GM21786 (cell line): ENCODE data around the gene SLC12A8.
A peak's percentile ranks its signal among the peaks of the same experiment; 100 is the strongest.

Source experiments
- ATAC-seq: cut with Tn5 transposase; IDR thresholded peaks from one replicate; pipeline ENCODE4 v1.9.1; 2021; ENCODE audit not compliant: unreplicated experiment

SLC12A8 gene

DNA sequence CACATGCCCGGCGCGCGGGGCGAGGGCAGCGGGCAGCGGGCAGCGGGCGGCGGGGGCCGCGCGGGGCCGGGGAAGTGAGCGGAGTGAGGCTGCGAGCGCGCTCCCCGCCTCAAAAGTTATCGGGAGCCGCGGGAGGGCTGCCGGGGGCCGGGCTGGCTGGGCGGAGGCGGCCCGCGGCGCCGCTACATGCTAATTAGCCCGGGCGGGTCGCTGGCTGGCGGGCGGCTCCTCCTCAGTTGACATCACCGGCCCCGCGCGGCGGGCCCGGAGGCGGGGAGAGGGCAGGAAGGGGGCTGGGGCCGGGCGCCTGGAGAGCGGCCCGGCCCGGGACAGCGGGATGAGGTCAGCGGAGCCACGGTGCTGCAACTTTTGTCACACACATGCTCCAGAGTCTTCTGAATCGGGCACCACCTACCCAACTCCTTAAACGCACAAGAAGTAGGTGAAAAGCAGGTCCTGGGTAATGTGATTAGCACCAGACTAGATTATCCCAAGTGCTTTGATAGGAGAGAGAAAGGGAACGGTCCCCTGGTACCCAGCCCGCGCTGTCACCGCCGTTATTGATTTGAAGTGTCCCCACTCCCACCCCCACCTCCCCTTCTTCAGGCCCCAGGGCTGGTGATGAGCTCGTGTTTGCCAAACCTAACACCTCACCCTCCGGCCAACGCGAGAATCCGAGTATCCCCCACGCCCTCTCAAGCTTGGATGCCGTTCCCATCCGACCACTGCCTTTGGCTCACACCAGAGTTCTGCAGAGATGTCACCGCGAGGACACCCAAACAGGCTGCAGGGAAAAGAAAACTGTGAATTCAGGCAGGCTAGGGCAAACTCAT lies 156.4 kb downstream of the SLC12A8 start, which contains the start of gene HEG1:
Gene HEG1, minus strand, starts transcription at position 85 of the 833 bp plus-strand sequence. CDS start 107 bp downstream, outside the sequence.
- peak; percentile 55 for ATAC-seq

DNA sequence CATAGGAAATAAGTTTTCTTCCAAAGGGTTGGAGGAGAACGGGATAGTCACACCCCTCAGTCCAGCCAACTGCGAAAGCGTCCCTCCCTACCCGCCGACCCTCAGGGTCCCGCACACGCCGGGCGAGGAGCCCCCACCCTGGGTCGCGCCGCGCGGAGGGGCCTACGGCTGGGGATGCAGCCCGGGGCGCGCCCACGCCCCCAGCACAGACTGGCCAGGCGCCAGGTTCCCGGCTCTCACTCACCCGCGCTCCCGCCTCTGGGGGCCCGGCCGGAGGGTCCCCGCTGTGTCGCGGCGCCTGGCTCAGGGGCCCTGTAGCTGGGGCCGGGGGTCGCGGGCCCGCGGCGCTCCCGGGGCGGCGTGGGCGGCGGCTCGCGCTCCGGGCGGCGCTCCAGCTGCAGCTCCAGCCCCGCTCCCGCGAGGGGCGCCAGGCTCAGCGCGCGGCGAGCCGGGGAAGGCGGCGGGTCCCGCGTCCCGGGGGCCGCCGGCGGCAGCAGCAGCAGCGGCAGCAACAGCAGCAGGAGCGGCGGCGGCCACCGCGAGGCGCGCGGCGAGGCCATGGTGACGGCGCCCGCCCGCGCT lies 157.1 kb downstream of the SLC12A8 start:
- no peak for ATAC-seq

- peak; percentile 44 for ATAC-seq
Observed at GRCh38 chr3:125054449-125055329, 157.9 kb downstream of the SLC12A8 start.

DNA sequence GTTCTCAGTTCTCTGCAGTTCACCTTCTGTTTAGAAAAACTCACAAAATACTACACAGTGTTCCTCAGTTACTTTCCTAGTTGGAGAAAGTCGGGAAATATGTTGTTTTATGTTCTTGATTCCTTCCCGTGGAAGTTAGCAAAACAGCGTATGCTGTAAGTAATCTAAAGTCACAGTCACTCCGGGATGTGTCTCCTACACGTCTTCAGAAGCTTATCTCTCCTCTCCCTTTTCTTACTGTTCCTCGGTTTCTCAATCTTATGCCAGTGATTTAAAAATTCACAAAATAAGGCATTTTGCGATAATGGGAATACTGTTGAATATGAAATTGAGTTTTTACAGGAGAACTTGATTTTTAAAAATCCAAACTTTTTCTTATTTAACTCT lies 158.5 kb downstream of the SLC12A8 start:
- no peak for ATAC-seq

GRCh38 chr3:125053304-125053699 lies 159.2 kb downstream of the SLC12A8 start:
- ATAC-seq: no peak

GRCh38 chr3:125052624-125053303 lies 159.8 kb downstream of the SLC12A8 start:
- ATAC-seq: no peak

DNA sequence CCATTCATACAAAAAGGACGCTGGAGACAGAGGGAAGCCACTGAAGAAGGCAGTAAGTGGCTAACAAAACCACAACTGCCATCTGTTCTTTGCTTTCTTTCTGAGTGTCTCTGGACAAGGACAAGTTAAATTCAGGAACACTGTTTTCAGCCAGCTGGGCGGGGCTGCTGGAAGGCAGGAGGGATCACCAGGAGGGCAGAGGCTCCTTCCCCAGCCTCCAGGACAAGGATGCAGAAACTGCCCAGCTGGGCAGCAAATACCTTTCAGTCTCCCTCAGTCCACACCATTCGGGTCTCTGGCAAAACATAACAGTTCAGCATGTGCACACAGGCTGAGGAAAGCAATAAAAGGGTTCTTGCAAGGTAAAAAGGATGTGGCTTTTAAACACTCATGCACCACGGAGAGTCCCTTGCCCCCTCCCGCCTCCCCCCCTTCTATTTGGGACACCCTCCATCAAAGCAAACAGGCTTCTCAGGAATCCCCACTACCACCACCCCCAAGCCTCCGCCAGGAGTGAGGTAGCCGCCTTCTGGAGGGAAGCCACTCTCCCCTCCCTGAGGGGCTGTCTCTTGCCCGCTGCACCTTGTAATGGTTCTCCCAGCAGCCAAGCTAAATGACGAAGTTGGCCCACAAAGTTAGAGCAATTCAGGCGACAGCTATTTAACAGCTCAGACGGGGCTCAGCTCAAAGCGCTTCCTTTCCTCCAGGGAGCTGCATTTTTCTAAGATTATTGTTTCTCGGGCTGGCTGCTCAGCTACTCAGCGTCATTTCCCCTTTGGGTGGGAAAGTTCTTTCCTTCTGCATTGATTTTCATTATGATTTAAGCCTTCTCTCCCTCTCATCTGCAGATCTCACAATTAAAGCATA lies 160.6 kb downstream of the SLC12A8 start:
- ATAC-seq: no peak

DNA sequence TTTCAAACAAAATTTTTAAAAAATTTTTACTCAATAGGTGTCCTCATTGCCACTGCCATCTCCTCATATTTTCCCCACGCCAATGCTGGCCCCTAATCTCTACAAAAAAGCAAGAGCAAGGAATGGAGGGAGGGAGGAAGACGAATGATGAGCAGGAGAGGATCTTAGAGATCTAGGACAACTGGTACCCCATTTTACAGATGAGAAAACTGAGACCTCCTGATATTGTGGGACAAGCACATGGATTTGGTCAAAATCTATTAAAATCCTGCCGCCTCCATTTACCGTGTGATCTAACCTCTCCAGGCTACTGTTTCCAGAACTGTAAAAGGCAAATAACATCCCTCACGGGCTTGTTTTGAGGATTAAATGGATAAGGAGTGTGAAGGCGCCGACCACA lies 161.3 kb downstream of the SLC12A8 start:
- no peak for ATAC-seq

- no peak for ATAC-seq
Observed at GRCh38 chr3:125050488-125051090, 162.0 kb downstream of the SLC12A8 start.

DNA sequence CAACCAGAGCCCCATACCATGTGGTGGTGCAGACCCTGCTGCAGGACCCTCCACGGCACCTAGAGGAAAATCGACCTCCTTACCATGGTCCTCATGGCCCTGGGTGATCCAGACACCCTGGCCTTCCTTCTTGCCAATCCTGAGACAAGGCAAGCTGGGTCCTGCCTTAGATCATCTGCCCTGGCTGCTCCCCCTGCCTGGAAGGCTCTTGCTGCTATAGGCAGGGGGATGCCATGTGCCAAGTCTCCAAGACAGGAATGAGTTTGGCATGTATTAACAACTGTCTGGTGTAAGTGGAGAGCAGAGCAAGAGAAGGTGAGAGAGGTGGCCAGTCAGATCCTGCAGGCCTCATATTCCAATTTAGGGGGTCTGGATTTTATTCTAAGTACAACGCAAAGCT lies 164.3 kb downstream of the SLC12A8 start:
- ATAC-seq: no peak

DNA sequence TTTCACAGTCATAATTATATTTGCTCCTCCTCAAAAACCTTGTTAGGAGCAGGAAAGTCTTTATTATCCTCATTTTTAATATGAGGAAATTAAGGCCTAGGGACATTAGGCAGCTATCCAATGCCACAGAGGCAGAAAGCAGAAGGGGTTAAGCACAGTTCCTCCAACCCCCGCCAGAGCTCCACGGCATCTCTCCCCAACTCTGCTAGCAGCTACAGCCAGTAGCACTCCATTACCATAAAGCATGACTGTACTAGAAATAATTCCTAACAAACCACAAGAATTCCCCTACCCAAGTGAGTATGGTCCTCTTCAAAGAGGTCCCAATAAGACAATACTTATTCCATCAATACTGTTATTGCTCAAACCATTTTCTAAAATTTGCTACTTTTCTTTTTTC lies 166.6 kb downstream of the SLC12A8 start:
- ATAC-seq: no peak

- no peak for ATAC-seq
Observed at GRCh38 chr3:125045194-125045593, 167.4 kb downstream of the SLC12A8 start.

DNA sequence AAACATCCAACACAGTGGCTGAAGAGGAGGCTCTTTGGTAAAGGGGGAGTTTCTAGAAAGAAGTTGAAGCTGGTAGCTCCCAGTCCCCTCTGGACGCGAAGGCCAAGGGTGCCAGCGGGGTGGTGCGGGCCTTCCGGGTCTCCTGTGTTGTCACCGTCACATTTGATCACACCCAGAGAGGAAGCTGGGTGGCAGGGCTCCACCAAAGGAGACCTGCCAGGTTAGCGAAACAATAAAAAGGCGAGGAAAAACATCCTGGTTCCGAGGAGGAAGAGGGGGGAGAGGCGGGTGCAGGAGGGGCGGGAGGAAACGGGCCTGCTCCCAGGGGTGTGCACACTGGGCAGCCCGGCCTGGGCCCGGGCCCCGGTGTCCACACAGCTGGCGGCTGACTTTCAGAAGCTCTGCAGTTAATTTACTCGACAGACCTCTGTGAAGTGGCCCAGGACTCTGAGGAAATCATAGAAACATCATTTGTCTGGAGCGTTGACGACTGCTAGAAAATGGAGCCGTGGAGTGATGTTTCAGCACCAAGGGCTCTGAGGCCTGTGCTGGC lies 168.9 kb downstream of the SLC12A8 start:
- ATAC-seq: no peak

DNA sequence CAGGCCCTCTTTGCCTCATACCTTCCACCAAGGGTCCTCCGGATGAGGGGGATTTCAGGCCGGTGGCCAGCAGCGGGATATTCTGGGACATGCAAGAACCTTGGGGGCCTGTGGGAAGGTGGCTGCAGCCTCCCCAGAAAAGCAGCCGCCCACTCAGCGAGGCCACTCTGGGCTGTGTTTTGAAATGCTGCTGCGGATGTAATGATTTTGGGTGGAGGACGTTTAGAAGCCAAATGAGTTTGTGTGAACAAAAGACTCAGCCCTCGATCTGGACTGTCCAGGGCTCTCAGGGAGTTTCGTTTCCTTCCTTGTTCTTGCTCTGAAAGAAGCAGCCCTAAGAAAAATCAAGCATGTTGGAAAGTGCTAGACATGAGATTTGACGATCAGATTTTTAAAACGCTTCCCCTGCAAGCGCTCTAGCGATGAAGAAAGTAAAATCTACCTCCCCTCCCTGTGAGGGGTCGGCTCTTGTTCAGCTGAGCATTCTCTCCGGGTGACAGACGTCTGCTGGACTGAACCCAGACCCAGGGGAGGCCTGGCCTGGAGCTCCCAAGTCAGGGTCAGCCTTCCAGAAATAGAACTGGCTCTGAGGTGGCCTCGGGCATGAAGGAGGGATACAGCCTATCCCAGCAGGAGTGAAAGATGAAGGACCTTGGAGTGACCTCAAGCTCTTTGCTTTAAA lies 169.7 kb downstream of the SLC12A8 start:
- no peak for ATAC-seq

GRCh38 chr3:125039131-125040100 lies 173.1 kb downstream of the SLC12A8 start:
- ATAC-seq: no peak

DNA sequence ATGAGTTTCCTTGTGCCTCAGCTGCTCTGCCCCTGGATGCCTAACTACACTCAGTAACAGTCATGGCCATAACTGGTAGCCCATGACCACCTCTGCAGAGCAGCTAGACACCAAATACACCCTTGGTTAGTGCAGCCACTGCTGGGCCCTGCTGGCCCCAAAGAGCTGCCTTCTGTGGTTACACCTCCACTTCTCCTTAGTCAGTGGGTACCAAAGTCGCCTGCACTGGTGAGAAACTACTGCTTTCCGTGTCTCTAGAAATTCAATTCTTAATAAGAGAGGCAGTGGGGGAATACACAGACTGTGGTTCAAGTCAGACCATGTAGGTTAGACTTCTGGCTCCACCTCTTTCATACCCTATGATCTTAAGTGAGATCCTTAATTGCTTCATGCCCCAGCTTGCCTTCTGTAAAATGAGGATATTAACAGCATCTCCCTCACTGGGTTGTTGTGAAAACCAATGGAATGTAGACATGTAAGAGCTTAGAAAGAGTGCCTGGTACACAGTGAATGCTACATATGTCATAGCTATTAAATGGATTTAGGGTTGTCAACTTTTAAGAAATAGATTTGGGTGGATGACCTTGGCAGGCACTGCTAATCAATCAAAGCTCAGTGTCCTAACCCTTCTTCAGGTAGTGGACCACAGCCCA lies 174.9 kb downstream of the SLC12A8 start:
- ATAC-seq: no peak

GRCh38 chr3:125035217-125035616 lies 177.3 kb downstream of the SLC12A8 start:
- peak; percentile 91 for ATAC-seq
